Stimulated activated CD4-positive, alpha-beta T cell treated with anti-CD3 and anti-CD28 coated beads, Interleukin-1b, Interleukin-23, amount 100 ng/mL, for 24 hours (primary cell): ENCODE results near the gene SQOR.
A peak's percentile ranks its signal among the peaks of the same experiment; 100 is the strongest.
"Not testable (repeated sequence)": the region's sequence is repeated elsewhere in the genome, so short reads cannot be mapped to it uniquely, and the experiment has no call there.

Experiments
- DNase-seq, 4 experiments: peaks; one replicate each; pipeline ENCODE4 v3.0.0-alpha.2; 2020; ENCODE audit warnings: low read depth in 4 of 4, low spot score in 1 of 4

The SQOR gene

DNA sequence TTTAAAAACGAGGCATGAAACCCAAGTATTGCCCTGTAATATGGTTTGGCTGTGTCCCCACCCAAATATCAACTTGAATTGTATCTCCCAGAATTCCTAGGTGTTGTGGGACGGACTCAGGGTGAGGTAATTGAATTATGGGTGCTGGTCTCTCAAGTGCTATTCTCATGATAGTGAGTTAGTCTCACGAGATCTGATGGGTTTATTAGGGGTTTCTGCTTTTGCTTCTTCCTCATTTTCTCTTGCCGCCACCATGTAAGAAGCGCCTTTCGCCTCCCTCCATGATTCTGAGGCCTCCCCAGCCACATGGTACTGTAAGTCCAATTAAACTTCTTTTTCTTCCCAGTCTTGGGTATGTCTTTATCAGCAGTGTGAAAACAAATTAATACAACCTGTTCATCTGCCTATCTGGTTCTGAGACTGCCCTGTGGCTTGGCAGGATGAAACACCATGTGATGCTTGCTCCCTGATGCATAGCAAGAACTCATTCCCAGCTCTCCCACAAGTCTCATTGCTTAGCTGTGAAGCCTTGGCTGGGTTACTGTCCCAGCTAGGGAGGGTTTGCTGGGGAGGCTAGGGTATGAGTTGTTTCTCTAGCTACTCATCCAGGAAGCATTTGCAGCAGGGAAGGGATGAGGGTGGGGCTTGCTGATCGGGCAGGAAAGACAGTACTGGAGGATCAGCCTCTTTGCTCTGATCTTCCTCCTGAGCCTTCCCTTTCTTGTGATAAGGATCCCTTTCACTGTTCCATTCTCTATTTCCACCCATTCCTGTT lies 3.7 kb upstream of the SQOR start:
- no peak for DNase-seq

DNA sequence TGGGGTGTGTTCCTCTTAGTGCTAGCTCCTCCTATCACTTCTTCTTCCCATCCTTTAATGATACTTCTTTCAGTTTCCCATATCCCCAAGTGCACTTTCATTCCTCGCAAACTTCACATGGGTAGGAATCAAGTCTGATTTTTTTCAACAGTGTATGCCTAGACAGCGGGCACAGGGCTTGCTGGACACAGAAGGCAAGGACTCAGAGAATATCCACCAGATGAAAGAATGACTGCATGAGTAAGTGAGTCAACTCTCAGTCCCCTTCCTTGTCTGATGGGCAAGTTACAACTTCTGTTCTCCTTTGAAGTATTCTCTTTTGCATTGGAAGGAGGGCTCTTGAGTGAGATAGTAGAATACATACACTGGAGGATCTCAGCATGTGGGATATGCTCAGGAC lies 3.1 kb upstream of the SQOR start:
- DNase-seq = no peak

DNA sequence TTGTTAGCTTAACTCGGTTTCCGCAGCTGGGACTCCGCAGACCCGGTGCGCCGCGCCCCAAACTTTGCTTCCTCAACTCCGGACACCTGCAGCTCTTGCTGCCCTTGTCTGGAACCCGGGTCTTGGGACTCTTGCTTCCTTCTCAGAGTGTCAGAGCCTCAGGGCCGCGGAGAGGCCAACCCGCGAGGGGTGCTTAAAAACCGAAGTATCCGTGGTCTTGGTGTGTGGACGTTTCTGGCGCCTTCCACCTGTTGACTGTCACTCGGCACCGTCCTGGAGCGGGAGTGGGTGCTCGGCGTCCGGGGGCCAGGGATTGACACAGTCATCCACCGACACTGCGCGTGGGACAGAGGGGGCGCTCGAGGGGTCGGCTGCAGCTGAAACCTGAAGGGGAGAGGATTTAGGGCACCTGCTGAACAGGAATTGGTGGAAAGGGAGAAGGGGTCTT lies 386 bp downstream of the SQOR start:
- DNase-seq = peak; percentile 28 to 50 (median 41)

DNA sequence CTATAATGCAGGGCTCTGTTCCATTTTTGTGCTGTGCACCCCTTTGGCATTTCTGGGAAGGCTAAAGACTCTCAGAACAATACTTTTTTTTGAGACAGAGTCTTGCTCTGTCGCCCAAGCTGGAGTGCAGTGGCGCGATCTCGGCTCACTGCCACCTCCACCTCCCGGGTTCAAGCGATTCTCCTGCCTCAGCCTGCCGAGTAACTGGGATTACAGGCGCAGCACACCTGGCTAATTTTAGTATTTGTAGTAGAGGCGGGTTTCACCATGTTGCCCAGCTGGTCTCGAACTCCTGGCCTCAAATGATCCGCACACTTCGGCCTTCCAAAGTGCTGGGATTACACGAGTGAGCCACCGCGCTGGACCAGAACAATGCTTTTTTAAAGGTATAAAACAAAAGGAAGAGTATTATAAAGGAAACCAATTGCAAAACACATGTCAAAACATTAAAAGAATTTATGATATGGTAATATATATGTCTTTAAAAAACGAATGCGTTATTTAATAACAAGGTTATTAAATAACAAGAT lies 999 bp downstream of the SQOR start:
- DNase-seq = no peak

DNA sequence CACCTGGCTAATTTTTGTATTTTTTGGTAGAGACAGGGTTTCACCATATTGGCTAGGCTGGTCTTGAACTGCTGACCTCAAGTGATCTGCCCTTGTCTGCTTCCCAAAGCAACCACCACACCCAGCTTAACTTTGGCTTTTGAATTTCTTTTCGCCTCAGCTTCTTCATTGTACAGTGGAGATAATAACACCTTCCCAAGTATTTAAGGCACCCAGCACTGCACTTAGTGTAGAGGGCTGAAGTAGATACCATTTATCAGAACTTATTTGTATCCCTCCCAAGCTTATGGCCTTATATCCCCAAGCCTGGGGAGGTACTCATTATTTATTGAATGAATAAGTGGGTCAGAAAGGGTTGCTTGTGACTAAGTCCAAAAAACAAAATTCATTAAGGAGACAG lies 2.3 kb downstream of the SQOR start:
- DNase-seq = no peak

DNA sequence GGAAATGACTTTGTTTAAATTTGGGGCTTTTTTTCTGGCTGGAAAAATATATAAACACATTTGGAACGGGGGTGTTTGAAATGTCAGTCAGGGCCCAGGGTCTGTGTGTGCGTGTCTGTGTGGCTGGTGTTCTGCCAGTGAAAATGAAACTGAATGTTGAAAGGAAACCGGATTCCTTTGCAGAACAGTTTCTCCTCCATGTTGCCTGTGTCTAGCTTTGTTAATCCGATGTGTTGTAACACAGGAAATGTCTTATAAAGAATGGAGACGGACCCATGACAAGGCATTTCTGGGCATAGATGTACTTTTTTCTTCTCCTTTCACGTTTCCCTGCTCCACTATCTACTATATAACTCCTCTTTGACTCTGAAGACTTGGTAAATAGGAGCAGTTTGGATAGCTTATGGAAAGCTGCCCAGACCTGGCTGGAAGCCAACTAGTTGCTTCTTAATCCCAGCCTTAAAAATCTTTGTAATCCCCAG lies 2.8 kb downstream of the SQOR start:
- DNase-seq = peak in 2 of 4 experiments; percentile 25 to 45

DNA sequence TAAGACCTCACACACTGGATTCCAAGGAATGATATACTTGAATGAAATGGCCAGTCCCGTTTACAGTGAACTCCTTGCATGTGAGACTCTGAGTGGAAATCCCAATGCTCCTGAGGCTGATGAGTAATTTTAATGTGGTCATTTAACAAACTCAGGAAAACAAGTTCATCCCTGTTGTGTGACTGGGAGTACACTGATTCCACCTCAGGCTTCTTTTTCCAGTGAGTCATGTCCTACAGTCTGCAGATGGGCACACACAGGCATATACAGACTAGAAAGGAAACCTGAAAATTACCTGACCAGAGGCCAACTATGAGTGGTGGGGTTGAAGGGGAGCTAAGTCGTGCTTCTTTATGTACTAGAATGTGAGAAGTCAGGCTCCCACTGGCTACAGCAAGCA lies 5.8 kb downstream of the SQOR start:
- DNase-seq = no peak

DNA sequence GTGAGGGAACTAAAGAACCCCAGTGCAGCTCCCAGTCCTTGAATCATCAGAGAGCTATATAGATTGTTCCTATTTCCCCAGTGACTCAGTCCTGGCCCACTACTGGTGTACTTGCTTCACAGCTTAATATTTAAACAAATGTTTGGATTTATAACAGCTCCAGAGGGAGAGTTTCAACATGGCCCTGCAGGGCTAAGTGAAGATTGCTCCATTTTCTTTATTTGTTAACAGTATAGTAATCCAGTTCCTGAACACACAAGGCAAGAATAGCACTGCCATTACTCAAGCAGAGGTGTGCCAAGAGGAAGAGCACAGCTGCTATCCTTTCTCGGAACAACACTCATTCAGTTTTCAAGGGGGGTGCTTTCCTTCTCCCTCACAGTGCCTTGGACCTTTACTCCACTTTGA lies 6.5 kb downstream of the SQOR start:
- DNase-seq = no peak

DNA sequence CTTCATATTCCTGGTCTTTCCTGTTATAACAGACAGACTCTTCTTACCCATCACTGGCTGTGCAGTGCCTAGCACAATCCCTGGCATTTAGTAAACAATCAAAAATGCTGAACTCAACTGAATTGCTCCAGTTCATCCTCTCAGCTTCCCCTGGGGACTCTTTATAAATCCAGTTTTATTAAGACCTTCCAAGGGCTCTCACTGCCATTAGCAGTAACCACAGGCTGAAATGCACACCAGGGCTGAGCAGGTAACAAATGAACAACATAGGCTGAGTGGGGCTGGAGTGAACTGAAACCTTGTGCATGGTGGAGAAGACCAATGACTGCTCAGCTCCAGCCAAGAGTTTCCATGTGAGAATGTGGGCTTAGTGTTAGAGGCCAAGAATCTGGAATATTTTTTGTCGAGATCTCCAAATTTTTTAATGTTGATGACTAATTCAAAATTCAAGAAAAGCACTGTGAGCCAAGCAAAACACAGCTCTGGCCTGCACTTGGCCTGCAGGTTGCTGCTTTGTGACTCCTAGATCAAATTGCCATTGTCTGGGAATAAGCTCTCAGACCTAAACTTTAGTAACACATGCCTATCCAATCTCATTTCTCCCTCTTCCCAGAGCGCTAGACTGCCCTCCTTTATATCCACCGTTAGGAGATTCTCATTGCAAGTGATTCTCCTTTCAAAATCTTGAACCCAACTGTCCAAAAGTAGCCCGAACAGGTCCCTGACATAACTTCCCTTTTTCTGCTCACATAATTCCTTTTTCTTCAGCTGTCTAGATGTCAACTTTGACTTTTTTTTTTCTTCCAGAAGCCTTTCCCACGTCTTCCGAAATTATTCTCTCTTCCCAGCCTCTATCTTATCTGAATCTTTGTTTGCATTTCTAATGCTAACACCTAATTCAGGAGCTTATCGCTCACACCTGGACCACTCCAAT lies 7.4 kb downstream of the SQOR start:
- no peak for DNase-seq

DNA sequence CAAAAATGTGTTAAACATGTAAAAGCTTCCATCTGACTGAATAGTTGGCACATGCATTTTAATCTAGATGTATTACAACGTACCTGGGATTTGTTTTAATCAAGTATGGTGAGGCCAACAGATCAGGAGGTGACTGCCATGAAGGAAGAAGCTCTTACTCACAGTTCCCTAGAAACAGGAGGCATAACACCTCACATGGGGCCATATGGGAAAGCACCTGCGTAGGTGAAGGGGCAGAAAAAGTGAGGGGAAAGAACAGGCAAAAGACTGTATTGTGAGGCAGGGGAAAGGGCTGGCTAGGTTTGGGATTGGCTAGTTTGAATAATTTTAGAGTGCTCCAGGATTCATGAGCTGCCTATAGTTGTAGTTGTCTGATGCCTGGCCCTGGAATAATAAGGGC lies 9.6 kb downstream of the SQOR start:
- no peak for DNase-seq

DNA sequence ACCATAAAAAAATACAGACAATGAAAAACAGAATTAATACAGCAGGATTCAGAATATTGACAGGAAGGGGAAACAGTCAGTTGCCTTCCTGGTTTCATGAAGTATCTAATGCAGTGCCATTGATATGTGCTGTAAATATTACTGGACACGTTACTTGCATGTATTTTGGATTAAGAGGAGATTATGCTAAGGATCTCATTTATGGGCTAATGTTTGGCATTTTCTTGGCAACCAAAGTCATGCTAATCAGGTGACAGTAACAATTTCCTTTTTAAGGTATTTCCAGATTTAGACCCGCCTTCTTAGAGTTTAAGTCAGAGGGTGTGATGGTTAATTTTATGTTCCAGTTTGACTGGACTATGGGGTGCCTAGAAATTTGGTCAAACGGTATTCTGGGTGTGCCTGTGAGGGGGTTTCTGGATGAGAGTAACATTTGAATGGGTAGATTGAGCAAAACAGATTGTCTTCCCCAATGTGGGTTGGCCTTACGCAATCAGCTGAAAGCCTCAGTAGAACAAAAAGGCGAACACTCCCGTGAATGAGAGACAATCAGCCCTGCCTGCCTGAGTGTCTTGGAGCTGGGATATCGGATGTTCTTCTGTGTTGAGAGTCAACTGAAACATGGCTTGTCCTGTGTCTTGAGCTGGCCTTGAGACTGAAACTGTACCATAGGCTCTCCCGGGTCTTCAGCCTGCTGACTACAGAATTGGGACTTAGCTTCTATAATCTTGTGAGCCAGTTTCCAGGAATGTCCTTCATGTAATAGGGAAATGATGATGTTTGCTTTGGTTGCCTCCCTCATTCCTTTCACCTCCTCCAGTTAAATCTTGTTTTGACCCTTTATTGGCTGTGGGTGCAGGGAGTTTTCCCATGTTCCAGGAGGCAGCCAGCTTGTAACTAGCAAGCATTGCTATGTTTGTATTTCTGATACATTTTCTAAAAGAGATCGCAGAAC lies 10.5 kb downstream of the SQOR start:
- DNase-seq = no peak

DNA sequence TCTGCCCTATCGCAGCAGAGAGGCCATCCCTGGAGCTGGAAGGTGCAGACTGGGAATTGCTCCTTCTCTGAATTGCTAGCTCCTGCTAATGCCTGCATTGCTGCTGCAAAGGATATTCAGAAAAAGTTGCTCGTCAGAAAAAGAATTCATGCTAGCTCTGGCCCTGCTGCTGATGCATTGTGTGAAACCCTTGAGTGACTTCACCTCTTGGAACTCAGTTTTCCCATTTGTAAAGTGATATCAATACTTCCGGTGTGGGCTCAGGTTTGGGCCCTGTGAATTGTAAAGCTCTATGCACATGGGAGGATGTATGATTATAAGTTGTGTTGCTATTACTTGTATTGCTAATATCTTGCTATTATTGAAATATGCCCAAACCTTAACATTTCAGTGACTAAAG lies 11.4 kb downstream of the SQOR start:
- no peak for DNase-seq

DNA sequence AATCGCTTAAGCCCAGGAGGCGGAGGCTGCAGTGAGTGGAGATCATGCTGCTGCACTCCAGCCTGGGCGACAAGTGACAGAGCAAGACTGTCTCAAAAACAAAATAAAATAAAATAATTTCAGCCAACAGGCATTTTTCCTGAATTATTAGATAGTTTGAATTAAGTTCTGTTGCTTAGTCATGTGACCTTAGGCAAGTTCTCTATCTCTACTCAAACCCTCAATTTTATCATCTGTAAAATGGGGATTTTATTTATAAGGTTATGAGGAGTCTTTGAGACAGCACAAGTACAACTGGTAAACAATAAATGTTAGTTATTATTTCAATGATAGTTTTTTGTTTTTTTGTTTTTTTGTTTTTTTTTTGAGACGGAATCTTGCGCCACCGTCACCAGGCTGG lies 13.0 kb downstream of the SQOR start:
- no peak for DNase-seq

DNA sequence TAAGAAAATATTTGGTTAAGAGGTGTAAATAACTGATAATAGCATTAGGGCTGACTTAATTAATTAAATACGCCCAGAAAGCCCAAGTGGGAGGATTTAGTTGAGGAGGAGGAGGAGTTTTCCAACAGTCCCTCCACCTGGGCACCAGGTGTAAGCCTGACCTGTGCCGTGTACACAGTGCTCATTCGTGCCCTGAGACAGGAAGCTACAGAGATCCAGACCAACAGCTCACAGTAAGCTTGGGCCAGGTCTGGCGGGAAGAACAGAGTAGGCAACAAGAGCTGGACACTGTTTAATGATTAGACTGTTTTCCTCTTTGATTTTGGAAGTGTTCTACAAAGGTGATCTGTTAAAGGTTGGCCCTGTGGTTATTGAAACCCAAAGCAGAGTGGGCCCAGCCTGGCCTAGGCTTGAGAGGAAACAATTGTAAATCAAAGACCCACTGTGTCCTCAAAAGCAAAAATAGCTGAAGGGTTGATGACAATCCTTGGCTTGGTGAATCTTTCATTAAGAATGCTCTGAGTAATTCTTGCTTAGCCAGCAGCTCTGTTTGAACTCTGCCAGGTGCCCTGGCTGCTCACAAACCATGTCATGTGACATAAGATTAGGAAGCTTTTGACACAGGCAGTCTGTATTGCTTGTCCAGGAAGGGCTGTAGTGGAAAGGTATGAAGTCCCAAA lies 13.8 kb downstream of the SQOR start:
- no peak for DNase-seq

DNA sequence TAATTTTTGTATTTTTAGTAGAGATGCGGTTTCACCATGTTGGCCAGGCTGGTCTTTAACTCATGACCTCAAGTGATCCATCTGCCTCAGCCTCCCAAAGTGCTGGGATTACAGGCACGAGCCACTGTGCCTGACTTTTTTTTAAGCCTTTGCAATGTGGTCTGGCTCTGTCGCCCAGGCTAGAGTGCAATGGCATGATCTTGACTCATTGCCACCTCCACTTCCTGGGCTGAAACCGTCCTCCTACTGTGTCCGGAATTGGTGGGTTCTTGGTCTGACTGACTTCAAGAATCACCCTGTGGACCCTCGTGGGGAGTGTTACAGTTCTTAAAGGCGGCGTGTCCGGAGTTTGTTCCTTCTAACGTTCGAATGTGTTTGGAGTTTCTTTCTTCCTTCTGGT lies 15.2 kb downstream of the SQOR start:
- not testable (repeated sequence) for DNase-seq

DNA sequence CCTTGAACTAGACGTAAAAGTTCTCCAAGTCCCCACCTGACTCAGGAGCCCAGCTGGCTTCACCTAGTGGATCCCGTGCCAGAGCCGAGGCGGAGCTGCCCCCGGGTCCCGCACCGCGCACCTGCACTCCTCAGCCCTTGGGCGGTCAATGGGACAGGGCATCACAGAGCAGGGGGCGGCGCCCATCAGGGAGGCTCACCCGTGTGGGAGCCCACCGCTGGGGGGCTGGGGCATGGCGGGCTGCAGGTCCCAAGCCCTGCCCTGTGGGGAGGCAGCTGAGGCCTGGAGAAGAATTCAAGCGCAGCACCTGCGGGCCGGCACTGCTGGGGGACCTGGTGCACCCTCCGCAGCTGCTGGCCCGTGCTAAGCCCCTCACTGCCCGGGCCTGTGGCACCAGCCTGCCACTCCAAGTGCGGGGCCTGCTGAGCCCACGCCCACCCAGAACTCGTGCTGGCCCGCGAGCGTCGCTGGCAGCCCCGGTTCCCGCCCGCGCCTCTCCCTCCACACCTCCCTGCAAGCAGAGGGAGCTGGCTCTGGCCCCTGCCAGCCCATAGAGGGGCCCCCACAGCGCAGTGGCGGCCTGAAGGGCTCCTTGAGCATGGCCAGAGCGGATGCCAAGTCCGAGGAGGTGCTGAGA lies 16.2 kb downstream of the SQOR start:
- no peak for DNase-seq

DNA sequence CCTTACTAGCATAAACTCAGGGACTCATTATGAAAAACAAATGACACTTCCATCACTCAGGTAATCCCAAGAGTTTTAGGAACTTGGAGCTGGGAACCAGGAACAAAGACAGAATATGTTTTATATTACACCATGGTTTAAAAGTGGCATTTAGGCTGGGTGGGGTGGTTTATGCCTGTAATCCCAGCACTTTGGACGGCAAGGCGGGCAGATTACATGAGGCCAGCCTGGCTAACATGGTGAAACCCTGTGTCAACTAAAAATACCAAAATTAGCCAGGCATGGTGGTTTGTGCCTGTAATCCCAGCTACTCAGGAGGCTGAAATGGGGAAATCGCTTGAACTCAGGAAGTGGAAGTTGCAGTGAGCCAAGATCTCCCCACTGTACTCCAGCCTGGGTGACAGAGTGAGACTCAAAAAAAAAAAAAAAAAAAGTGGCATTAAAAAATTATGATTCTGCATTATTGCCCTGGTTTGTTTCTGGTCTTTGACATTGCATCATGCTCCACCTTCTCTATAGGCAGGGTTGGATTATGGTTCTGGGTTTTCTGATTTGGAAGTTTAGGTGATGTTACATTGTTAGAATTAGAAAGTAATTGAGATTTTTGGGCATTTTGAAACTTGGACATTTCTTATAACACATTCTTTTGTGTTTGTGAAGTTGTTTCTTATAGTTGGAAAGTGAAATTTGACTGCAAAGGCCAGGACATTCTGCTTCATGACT lies 19.0 kb downstream of the SQOR start:
- no peak for DNase-seq

DNA sequence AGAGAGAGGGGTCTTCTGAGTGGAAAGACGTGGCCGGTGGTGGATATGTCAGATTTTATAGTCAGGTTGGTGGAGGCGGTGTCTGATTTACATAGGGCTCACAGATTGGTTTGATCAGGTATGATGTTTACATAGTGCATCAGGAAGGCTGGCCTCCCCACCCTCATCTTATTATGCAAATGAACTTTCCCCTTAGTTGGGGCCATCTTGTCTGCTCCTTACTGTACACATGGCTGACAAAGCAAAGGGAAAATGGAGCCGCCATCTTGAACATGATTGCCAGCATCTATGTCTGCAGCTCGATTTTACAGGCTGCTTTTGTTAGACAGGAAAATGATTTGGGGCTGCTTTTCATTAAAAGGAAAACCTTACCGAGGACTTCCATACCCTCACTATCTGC lies 19.9 kb downstream of the SQOR start:
- DNase-seq = no peak

DNA sequence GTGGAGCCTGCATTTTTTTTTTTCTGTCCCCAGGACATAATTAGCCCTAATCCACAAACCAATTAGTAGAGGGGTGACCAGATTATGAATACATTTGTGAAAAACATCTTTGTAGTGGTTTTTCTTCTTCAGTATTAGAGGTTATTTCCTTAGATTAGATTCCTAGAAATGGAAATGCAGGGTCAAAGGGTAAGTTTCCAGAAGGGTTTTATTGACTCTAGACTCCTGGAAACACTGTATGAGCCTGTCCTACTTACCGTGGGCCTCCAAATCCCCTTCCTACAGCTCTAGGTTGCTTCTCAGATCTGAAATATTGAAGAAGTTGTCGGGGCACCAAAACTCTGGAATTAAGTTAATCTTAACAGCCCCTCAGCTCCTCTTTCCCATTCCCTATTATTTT lies 22.4 kb downstream of the SQOR start:
- no peak for DNase-seq
